HG02623 (cell line): Measurements from ENCODE around the gene CCDC88C.
A peak's percentile ranks its signal among the peaks of the same experiment; 100 is the strongest.

Experiments used
- ATAC-seq: cut with Tn5 transposase; IDR thresholded peaks from one replicate; pipeline ENCODE4 v1.9.1; 2021; ENCODE audit warnings: moderate library complexity; ENCODE audit not compliant: unreplicated experiment

CCDC88C gene

DNA sequence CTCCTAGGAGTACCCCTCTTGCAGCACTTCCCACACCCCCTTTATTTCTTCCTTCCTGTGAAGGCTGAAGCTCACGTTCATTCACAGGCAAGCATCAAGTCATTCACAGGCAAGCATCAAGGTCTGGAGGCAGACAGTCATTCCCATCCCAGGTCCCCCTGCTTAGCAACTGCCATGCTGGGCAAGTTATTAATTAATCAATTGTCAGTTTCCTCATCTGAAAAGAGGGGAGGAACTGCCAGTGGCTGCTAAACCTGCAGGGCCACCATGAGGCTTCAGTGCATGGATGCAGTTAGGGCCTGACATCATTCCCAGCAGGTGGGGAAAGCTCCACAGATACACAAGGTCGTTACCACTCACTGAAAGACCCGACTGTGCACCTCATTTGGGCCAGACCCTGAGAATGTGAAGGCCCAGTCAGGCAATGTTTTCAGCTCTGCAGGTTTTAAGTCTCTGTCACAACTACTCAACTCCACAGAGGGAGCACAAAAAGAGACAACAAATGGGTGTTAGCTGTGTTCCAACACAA lies 88.1 kb downstream of the CCDC88C start:
- no peak for ATAC-seq

DNA sequence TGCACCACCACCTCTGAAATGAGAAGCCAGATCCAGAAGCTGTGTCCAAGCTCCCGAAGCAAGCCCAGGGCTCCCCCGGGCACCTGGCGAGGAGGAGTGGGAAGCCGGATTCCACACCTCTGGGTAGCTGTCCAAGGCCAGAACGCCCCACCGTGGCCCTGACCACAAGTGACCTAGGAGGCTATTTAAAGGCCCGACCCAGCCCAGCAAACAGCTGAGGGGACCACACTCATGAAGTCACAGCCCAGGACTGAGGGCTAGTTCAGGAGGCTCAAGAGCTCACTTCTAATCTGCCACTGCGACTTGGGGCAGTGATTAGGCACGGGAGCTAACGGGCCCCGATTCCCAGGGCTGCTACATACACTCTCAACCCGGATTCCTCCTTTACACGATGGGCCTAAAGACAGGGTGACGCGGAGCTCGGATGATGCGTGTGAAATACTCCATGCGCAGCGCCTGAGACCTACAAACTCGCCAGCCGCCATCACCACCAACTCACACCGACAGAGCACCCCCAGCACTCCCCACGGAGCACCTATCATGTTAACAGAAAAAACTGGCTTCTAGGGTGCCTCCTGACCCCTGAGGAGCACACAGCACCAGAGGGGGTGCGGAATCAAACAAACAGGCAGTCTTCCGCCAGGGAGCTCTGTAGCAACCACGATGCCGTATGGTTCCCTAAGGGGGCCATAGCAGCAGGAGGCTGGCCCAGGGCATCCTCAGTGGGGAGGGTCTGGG lies 89.1 kb downstream of the CCDC88C start:
- no peak for ATAC-seq

DNA sequence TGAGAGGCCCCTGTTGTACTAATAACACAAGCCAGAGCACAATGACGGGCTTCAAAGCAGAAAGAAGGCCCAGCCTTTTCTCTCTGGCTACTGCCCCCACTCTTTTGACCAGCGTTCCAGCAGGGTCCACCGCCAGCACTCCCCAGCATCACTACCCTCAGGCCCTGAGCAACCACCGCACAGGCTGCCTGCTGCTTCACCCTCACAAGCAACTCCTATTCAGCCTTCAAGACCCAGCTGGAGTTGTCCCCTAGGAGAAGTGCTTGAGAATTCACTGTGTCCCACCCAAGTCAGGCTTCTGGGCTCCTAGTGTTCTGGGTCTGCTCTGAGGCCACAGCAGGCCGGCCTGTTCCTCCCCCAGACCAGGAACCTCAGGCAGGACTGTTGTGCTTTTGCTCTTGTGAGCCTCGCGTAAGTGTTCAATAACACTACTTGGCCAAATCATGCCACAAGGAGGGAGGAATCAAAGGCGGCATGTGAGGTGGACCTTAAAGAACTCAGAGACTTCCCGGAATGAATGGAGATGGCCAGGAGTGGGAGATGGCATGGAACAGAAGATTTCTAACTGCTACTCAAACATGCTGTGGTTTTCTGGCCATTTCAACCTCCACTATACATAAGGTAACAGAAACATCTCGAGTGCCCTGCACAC lies 89.8 kb downstream of the CCDC88C start:
- no peak for ATAC-seq

DNA sequence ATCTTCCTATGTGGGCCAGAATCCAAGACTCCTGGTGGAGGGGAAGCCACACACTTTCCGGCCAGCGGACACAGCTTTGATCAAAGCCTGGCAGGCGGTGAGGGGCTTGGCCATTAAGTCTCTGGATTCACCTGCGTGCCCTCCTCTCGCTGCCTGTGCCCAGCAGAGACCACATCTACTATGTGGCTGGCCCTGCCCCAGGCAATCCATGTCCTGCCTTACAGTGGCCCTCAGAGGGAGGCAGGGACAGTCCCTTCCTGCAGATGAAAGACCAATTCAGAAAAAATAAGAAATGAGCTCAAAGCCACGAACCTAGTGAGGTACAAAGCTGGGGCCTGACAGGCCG lies 90.4 kb downstream of the CCDC88C start:
- ATAC-seq = no peak

DNA sequence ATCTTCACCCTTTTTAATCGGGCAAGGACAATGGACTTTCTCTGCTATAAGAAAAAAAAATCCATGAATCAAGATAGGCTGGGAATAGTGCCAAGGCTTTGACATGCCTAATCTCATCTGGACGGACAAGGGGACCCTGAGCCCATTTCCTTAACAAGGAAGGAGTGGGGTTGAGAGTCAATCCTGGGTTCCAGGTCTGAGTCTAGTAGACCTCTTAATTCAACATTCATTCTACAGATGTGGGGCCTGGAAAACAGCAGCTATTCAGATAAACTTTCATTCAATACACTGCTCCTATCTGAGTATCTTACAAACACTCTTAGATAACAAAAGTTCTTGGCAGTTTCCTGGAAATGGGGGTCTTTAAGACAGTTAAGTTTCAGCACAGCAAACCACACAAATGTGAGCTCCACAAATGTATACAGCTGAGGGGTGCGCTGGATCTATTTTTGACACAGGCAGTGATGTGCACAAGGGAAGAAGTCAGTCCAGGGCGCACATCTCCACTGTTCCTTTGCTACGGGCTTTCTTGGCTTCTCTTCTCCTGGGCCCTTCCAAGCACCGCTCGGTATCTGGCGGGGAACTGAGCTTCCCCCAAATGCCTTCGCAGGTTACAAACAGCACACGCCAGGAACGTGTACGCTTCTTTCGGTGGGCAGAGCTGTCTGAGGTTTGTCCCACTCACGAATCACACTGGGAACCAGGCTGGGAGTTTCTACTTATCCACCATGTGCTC lies 90.9 kb downstream of the CCDC88C start:
- no peak for ATAC-seq

DNA sequence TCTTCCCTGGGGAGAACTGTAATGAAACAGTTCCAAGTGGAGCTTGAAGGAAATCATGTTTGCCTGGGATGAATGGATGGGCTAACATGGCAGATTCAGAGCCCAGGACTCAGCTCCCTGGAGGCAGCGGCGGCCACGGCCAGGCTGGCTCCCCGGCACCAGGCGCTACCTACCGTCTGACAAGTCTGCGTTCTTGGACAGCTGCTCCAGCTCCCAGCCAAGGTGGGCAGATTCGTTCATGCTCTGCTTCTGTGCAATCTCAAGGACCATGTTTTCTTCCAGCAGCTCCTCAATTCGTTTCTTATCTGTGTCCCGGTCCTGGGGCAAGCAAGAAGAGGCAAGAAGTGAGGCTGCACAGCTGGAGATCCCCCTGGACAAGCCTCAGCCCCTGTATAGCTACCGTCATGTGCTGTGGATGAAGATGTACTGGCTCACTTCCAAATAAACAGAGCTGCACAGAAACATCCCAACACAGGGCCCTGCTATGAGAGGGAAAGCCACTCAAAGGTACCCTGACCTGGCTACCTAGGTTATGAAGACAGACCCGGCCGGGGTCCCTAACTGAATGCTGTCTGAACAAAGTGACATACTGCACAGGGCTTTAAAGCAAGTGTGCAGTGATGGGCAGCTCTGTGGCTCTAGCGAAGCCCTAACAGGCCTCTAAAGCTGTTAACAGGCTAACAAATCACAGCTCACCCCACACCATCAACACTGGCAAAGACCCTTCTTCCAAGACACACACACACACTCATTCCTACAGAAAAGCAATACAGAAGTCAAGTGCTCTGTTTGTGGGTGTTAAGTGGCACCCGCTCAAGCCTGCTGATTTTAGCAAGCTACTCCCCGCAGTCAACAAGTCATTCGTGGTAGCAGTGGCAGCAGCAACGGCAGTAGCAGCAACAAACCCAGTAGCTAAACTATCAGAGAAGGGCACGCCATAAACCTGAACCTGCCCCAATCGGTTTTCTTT lies 92.7 kb downstream of the CCDC88C start:
- ATAC-seq = no peak

DNA sequence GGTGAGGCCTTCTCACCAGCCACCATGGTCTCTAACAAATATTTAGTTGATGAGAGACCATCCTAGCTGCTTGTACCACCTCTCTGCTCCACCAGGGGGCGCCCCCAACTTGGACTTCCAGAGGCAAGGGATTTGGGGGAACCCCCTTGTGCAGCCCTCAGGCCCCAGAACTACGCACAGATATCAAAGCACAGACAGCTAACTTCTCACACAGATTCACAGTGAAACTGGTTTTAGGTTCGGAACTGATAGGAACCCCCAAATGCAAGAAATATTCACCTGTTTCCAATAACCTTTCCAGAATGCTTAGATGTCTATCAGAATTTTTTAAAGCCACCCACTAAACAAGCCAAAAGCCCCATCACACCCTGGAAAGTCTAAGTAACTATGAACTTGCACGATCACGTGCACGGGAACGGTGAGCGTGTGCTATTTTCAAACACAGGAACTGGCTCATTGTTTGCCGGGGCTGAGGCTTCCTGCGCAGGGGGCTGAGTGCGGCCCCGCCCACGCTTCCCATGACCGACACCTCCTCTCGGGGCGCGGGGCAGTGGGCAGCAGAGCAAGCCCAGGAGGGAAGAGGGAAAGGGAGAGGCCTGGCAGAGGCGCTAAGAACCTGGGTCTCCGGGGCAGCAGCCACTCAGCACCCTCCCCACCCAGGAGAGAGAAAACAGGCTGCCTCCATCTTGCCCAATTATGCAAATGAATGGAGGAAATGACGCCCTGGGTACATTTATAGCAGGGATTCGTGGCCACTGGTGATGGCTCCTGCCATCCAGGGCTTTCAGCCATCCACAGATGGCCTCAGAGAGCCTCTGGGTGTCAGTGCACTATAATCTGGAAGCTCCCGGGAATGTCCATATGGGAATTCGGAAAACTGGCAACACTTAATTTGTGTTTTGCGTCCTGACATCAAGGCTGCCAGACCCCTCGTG lies 93.7 kb downstream of the CCDC88C start:
- peak; percentile 53 for ATAC-seq

DNA sequence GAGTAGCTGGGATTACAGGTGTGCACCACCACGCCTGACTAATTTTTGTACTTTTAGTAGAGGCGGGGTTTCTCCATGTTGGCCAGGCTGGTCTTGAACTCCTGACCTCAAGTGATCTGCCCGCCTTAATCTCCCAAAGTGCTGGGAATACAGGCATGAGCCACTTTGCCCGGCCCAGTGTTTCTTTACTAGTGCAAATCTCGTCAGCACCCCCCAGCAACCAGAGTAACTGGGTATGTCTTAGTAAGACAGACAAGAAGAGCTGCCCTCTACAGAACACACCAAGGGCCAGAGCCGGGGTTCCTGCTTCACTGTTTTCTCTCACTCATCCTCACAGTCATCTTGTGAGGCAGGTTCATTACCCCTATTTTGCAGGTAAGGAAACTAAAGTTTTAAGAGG lies 94.6 kb downstream of the CCDC88C start:
- no peak for ATAC-seq

DNA sequence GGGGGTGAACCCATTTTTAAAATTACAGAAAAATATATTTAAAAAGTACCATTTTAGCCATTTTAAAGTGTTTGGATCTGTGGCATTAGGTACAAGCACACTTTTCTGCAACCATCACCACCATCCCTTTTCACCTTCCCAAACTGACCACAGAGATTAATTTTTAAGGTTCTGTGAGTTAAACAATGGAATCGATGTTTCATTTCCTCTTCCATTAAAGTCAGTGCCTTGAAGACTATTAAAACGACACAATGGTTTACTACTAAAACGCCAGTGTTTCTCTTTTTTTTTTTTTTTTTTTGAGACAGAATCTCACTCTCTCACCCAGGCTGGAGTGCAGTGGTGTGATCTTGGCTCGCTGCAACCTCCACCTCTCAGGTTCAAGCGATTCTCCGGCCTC lies 95.0 kb downstream of the CCDC88C start:
- ATAC-seq = no peak

DNA sequence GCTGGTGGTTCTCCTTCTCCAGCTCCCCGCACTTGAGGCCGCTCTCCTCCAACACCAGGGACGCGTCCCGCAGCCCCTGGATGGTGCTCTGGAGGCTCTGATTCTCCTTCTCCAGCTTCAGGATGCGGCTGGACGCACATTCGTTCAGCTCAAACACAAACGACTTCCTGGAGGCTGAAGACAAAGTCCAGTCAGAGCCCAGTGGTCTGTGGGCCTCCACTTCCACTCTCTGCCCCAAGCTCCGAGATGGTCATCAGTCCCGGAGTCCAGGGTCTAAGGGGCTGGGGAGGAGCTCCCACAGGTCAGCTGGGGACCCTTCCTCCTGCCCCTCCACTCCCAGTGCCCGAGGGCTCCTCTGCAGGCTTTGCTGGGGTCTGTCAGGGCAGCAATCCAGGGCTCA lies 96.5 kb downstream of the CCDC88C start:
- no peak for ATAC-seq

DNA sequence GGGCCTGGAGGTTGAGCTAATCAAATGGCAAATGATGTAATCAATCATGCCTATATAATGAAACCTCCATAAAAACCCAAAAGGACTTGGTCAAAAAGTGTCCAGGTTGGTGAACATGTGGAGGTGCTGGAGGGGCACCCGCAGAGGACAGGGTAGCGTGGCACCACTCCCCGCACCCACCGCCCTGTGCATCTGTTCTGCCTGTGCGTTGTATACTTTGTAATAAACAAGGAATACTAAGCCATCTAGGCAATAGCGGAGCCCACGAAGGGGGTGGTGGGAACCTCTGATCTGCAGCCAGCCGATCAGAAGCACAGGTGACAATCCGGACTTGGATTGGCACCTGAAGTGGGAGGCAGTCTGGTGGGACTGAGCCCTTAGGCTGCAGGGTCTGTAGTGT lies 97.4 kb downstream of the CCDC88C start:
- no peak for ATAC-seq

DNA sequence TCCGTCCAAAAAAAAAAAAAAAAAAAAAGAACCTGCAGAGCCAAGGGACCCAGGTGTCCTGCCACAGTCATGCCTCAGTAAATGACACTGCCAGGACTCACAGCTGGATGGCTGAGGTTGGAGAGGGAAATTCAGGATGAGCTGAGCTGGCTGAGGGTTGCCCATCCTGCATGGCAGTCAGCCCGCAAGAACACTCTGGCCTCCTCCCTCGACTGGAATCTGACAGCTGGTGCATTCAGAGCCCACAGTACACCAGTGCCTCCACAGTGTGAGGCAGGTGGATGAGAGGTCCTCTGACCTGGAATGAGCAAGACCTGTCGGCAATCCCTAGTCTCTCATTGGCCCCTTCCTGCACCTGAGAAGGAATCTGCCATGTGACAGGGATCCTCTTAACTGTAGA lies 98.7 kb downstream of the CCDC88C start:
- no peak for ATAC-seq

DNA sequence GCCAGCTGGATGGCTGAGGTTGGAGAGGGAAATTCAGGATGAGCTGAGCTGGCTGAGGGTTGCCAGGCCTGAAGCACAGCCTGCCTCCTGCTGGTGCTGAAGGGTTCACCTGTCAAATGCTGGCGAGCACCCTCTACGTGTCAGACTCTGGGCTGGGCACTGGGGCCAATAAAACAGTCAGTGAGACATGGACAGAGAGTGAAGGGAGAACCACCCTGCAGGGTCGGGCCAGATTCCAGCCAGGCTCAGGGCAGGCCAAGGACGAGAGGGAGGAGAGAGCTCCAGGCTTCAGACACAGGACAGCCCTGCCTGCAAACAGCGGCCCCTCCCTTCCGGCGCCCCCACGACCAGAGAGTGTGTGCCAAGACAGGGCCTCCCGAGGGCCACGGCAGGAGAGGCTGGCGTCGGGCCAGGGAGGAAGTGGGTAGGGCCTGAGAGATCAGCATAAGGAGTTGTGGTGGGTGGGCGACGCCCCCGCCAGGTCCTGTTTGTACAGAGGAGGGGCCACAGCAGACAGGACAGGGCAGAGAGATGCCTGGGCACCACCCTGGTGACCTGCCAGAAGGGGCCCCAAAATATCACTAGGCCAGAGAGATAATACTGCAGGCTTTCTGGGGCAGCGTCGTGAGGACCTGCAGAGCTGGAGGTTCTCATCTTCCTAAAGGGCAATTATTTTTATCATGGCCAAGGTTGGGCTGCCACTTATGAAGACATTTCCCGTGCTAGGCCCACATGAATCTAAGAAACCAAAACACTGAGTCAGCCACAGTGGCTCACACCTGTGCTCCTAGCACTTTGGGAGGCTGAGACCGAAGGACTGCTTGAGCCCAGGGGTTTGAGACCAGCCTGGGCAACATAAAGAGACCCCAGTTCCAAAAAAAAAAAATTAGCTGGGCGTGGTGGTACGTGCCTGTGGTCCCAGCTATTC lies 100.0 kb downstream of the CCDC88C start:
- ATAC-seq = no peak

DNA sequence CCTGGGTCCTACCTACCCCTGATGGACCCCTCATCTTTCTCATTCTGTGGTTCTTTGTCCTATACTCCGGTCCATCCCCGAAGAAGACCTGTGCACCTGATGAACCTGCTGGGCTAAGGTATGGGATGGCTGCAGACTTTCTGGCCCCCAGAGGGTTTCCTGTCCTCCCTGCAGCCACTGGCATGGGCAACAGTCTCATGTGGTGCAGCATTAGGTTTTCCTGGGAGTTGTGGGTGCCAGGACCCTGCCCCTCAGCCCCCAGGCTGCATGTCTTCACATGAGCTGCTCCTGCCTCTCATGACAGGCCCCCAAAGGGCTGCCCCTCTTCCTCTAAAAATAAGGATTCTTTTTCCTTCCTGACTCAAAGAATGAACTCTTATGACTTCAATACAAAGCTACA lies 100.9 kb downstream of the CCDC88C start:
- ATAC-seq = no peak

DNA sequence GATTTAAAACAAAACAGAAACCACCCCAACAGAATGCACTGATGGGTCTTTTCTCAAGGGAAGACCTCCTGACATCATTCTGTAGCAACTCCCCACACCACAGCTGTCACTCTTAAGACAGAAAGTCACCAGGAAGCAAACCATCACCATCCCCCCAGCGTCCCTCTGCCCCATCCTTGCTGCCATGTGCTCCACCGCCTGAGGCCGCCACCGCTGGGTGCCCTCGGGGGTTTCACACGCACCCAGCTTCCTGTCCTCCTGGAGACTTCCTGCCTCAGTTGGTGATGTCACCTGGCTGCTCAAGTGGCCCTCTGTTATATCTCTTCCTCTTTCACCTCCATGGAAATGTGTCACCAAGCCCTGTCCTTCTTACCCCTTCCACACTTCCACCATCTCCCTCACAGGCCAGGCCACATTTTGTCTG lies 101.8 kb downstream of the CCDC88C start:
- ATAC-seq = peak; percentile 77

DNA sequence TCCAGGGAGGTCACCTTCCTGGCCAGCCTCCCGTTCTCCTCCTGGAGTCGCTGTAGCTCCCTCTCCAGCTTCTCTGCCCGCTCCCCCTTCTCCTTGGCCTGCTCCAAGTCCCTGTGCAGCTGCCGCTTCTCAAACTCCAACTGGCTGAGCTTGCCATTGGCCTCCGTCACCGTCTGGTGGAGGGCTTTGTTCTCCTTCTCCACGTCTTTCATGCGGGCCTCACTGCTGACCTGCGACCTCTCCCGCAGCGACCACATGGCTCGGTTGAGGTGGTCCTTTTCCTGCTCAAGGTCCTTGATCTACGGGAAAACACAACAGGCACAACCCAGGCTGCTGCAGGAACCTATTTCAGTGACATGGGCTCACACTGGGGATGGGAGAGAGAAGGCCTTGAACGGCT lies 103.8 kb downstream of the CCDC88C start:
- ATAC-seq = no peak

DNA sequence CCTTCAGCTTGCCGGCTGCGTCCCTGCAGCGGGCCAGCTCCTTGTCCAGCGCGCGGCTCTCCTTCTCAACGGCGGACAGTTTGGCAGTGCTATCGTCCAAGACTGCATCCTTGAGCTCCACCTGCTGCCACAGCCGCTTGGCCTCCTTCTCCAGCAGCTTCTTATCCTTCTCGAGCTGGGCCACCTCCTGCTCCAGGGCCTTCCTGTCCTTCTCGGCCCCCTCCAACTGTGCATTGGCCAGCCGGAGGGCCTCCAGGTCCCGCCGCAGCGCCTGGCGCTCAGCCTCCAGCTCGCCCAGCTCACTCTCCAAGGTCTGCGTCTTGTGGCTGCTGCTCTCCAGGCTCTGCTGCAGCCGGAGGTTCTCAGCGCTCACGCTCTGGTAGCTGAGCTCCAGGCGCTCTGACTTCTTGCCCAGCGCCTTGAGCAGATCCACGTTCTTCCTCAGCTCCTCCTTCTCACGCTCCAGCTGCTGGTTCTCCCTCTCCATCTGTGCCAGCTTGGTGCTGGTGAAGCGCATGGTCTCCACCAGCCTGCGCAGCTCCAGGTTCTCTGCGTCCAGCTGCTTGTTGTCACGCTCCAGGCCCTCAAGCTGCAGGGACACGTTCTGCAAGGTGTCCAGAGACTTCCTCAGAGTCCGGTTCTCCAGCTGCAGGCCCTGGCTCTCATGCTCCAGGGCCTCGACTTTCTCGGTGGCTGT lies 104.3 kb downstream of the CCDC88C start:
- ATAC-seq = no peak

DNA sequence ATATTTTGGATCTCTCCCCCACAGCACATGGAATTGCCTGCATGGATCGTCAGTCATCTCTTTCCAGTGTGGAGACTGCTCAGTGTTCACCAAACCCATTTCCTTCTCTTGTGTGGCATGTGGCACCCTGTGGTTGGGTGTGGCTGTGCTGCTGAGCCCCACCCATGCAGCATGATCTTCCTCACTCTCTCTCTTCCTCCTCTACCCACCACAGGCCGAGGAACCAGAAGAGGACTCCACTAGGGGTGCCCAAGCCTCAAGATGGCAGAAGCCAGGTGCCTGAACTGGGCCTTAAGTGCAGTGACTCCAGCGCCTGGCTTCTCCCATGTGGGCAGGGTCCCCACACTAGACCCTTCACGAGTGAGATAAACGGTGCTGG lies 106.3 kb downstream of the CCDC88C start:
- ATAC-seq = no peak
